Keratinocyte (primary cell): Measurements from ENCODE around the gene GPR39. TPM values are rescaled to one million over a fixed set of nuclear protein-coding genes. Genes with fewer than 3 reads are reported as not detected.

Source experiments
- DNase-seq: peaks from one replicate; pipeline ENCODE4 v3.0.0-alpha.2; 2011; ENCODE audit warnings: low read depth, missing footprints, low spot score
- FAIRE-seq: peaks from 2 replicates; lab custom pipeline; 2011; peaks lifted over from hg19 to GRCh38; lab: Jason Lieb, UNC
- H2AFZ ChIP-seq: 2 replicates; pipeline ENCODE4 v1.6.0; 2012; ENCODE audit warnings: low read length, control low read depth, inconsistent platforms; ENCODE audit not compliant: control insufficient read depth
- H3K27ac ChIP-seq: 2 replicates; pipeline ENCODE4 v1.5.1; 2011; ENCODE audit warnings: low read length; ENCODE audit not compliant: control insufficient read depth, insufficient read depth
- H3K27me3 ChIP-seq: 3 replicates; pipeline ENCODE4 v1.6.0; 2011; ENCODE audit warnings: low read length; ENCODE audit not compliant: control insufficient read depth, insufficient read depth; ENCODE audit errors: extremely low read depth
- H3K36me3 ChIP-seq, 2 experiments: 2 replicates in 1 of 2; 3 replicates in 1 of 2; pipeline ENCODE4 v1.5.1; 2011; ENCODE audit warnings: low read length in 2 of 2, mild to moderate bottlenecking in 1 of 2; ENCODE audit not compliant: control insufficient read depth in 2 of 2, insufficient read depth in 2 of 2; ENCODE audit errors: extremely low read depth in 1 of 2
- H3K4me1 ChIP-seq: 3 replicates; pipeline ENCODE4 v1.5.1; 2011; ENCODE audit warnings: low read length; ENCODE audit not compliant: control insufficient read depth, insufficient read depth; ENCODE audit errors: extremely low read depth
- H3K4me2 ChIP-seq: 3 replicates; pipeline ENCODE4 v1.6.0; 2011; ENCODE audit warnings: low read depth, low read length; ENCODE audit not compliant: control insufficient read depth, insufficient read depth; ENCODE audit errors: extremely low read depth
- H3K4me3 ChIP-seq, 3 experiments: fragments of 200-600 bp in 1 of 3; sonication (generic) in 1 of 3; 2 replicates in 2 of 3; 3 replicates in 1 of 3; pipeline ENCODE4 v1.5.1; 2011 to 2016; ENCODE audit warnings: low read length in 3 of 3, mild to moderate bottlenecking in 3 of 3, control low read depth in 2 of 3, inconsistent platforms in 1 of 3, low read depth in 1 of 3, mixed read lengths in 1 of 3, mixed run types in 1 of 3, moderate library complexity in 1 of 3; ENCODE audit not compliant: control insufficient read depth in 2 of 3, insufficient read depth in 2 of 3; ENCODE audit errors: extremely low read depth in 1 of 3
- H3K79me2 ChIP-seq: 2 replicates; pipeline ENCODE4 v1.6.0; 2012; ENCODE audit warnings: low read length; ENCODE audit not compliant: control insufficient read depth, insufficient read depth
- H3K9ac ChIP-seq: 3 replicates; pipeline ENCODE4 v1.6.0; 2011; ENCODE audit warnings: low read length; ENCODE audit not compliant: control insufficient read depth, insufficient read depth; ENCODE audit errors: extremely low read depth
- H3K9me1 ChIP-seq: 3 replicates; pipeline ENCODE4 v1.6.0; 2011; ENCODE audit warnings: low read length; ENCODE audit not compliant: control insufficient read depth, insufficient read depth; ENCODE audit errors: extremely low read depth
- H3K9me3 ChIP-seq: 2 replicates; pipeline ENCODE4 v1.5.1; 2012; ENCODE audit warnings: low read depth, low read length; ENCODE audit not compliant: control insufficient read depth
- H4K20me1 ChIP-seq: 3 replicates; pipeline ENCODE4 v1.6.0; 2011; ENCODE audit warnings: low read length; ENCODE audit not compliant: control insufficient read depth, insufficient read depth; ENCODE audit errors: extremely low read depth
- CTCF ChIP-seq, 3 experiments: IDR thresholded peaks in 1 of 3; conservative IDR thresholded peaks in 1 of 3; optimal IDR thresholded peaks in 1 of 3; 2 replicates in 2 of 3; 3 replicates in 1 of 3; pipeline versions ENCODE3 to v1.5.1; 2011; ENCODE audit warnings: low read length in 3 of 3, mild to moderate bottlenecking in 3 of 3, moderate library complexity in 2 of 3, control low read depth in 1 of 3, inconsistent platforms in 1 of 3; ENCODE audit not compliant: insufficient read depth in 2 of 3; ENCODE audit errors: extremely low read depth in 1 of 3
- EZH2 ChIP-seq: IDR thresholded peaks from one replicate; pipeline ENCODE4 v1.6.1; 2012; ENCODE audit warnings: inconsistent platforms, mild to moderate bottlenecking, low read length, moderate library complexity
- dilution Hi-C: fragments of 300-500 bp; cut with MboI; formaldehyde crosslinking; loops from one replicate; pipeline ENCODE4 v1.7.0; 2020; ENCODE audit warnings: low sequenced_read_pairs; ENCODE audit not compliant: extremely low pct_ligation_motif_present
- polyA plus RNA-seq, 5 experiments: library from polyadenylated mRNA; depleted of rRNA in 3 of 5; stranded (reverse) in 3 of 5; stranded (forward) in 1 of 5; unstranded in 1 of 5; fragments of >200 nt; gene quantifications; 1 replicate in 1 of 5; 2 replicates in 3 of 5; 3 replicates in 1 of 5; pipeline versions ENCODE4 v1.2.1 to v1.2.3, GENCODE V29; 2011 to 2012; ENCODE audit warnings: missing spikeins in 2 of 5, low read depth in 1 of 5, low replicate concordance in 1 of 5

The GPR39 gene
- polyA plus RNA-seq, 1 donor (not counting 4 experiments of a cell fraction or from before 2014, with no cell fraction given): 4.7 TPM

DNA sequence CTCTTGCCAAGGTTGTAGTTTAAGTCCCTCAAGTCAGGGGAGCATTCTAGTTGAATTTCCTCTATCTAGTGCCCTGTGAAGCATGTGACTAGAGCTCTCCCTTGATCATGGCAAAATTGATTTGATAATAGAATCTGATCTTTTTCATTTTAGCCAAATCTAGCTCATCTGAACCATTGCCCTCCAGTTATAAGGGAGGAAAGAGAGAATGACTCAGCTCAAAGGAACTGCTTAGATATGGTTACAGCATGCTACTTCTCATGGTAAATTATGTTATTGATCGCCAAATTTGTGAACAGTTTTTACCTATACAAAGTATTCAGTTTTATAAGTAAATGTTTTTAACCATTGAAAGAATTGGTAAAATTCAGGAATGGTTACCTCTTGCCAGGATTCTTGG is 100.8 kb downstream of the GPR39 start:
- H3K4me2 ChIP-seq: no peak overlapping the region
- no peaks in the 10 kb centered on the region for H3K79me2 ChIP-seq
- H2AFZ ChIP-seq: no peak overlapping the region
- H3K27me3 ChIP-seq: no peaks in the 10 kb centered on the region
- dilution Hi-C loops: no loop called here
- no peak overlapping the region for H3K4me3 ChIP-seq
- FAIRE-seq: peak; percentile 29
- H4K20me1 ChIP-seq: no peaks in the 10 kb centered on the region
- DNase-seq: no peak
- H3K9ac ChIP-seq: no peak overlapping the region
- no peaks in the 10 kb centered on the region for H3K36me3 ChIP-seq
- peaks cover 5% of the 10 kb centered on the region for H3K4me1 ChIP-seq
- H3K27ac ChIP-seq: no peak overlapping the region
- H3K9me1 ChIP-seq: no peaks in the 10 kb centered on the region
- H3K9me3 ChIP-seq: no peaks in the 10 kb centered on the region
- no peak for TF ChIP-seq CTCF (optimal IDR thresholded peaks at IDR 0.05 in 1 of 3, IDR thresholded peaks at IDR 0.05 in 1 of 3, conservative IDR thresholded peaks at IDR 0.05 in 1 of 3; ENCODE audit: extremely low read depth in 1 of 3, insufficient read depth in 2 of 3, low read length in 3 of 3)
- no peak for TF ChIP-seq EZH2

- H3K4me2 ChIP-seq: no peak overlapping the region
- H3K4me3 ChIP-seq: no peak overlapping the region
- no peaks in the 10 kb centered on the region for H3K9me3 ChIP-seq
- no peaks in the 10 kb centered on the region for H3K36me3 ChIP-seq
- H3K4me1 ChIP-seq: peaks cover 8% of the 10 kb centered on the region
- H3K9ac ChIP-seq: no peak overlapping the region
- H3K9me1 ChIP-seq: no peaks in the 10 kb centered on the region
- H3K27me3 ChIP-seq: no peaks in the 10 kb centered on the region
- no peak overlapping the region for H3K27ac ChIP-seq
- H2AFZ ChIP-seq: no peak overlapping the region
- no peaks in the 10 kb centered on the region for H4K20me1 ChIP-seq
- no peak for DNase-seq
- TF ChIP-seq CTCF (optimal IDR thresholded peaks at IDR 0.05 in 1 of 3, IDR thresholded peaks at IDR 0.05 in 1 of 3, conservative IDR thresholded peaks at IDR 0.05 in 1 of 3; ENCODE audit: extremely low read depth in 1 of 3, insufficient read depth in 2 of 3, low read length in 3 of 3) (no peak), EZH2 (no peak)
- no peaks in the 10 kb centered on the region for H3K79me2 ChIP-seq
- dilution Hi-C loops: no loop called here
- FAIRE-seq: no peak
These were observed 101.7 kb downstream of the GPR39 start for GRCh38 chr2:132518302-132518701.
